ENCODE data around the gene MAPK1.
"Not testable (repeated sequence)": the region's sequence is repeated elsewhere in the genome, so short reads cannot be mapped to it uniquely, and the experiment has no call there.

MAPK1 gene

DNA sequence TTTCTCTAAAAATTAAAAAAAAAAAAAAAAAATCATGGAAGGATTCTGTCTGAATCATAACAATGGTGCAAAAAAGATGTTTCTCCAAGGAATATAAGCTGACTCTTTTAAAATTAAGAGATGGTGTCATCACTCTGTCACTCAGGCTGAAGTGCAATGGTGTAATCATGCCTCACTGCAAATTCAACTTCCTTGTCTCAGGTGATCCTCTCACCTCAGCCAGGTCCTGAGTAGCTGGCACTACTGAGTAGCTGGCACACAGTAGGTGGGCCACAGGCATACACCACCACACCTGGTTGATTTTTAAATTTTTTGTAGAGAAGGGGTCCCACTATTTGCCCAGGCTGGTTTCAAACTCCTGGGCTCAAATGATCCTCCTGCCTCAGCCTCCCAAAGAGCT is 77.1 kb downstream of the MAPK1 start:
- TF ChIP-seq ZFX (IDR thresholded peaks at IDR 0.05): no peak
- TF ChIP-seq, protein P1, sequence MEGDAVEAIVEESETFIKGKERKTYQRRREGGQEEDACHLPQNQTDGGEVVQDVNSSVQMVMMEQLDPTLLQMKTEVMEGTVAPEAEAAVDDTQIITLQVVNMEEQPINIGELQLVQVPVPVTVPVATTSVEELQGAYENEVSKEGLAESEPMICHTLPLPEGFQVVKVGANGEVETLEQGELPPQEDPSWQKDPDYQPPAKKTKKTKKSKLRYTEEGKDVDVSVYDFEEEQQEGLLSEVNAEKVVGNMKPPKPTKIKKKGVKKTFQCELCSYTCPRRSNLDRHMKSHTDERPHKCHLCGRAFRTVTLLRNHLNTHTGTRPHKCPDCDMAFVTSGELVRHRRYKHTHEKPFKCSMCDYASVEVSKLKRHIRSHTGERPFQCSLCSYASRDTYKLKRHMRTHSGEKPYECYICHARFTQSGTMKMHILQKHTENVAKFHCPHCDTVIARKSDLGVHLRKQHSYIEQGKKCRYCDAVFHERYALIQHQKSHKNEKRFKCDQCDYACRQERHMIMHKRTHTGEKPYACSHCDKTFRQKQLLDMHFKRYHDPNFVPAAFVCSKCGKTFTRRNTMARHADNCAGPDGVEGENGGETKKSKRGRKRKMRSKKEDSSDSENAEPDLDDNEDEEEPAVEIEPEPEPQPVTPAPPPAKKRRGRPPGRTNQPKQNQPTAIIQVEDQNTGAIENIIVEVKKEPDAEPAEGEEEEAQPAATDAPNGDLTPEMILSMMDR (conservative IDR thresholded peaks at IDR 0.05): no peak
- no peak overlapping the region for H3K27ac ChIP-seq

- H3K27ac ChIP-seq: not testable (repeated sequence)
Measured at GRCh38 chr22:21787565-21787964, 79.9 kb downstream of the MAPK1 start.

DNA sequence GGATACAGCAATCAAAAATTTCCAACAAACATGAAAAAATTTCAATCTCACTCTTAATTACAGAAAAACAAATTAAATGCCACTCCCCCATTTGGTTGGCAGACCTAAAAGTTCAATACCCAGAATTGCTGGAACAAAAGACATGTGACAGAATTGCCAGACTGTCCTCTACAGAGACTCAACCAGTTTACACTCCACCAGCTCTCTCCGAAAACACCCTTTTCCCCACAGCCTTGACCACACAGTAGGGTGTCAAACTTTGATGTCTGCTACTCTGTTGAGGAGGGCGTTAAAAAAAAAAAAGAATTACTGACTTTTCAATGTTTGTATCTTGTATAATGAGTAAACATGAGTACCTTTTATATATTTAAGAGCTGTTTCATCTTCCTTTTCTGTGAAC is 87.2 kb downstream of the MAPK1 start:
- TF ChIP-seq, protein P1 (conservative IDR thresholded peaks at IDR 0.05): no peak
- no peak for TF ChIP-seq ZFX (IDR thresholded peaks at IDR 0.05)
- H3K27ac ChIP-seq: no peak overlapping the region

GRCh38 chr22:21779444-21779843 is 88.0 kb downstream of the MAPK1 start:
- no peak overlapping the region for H3K27ac ChIP-seq
- no peak for TF ChIP-seq ZFX (IDR thresholded peaks at IDR 0.05)
- TF ChIP-seq, protein P1 (conservative IDR thresholded peaks at IDR 0.05): no peak

DNA sequence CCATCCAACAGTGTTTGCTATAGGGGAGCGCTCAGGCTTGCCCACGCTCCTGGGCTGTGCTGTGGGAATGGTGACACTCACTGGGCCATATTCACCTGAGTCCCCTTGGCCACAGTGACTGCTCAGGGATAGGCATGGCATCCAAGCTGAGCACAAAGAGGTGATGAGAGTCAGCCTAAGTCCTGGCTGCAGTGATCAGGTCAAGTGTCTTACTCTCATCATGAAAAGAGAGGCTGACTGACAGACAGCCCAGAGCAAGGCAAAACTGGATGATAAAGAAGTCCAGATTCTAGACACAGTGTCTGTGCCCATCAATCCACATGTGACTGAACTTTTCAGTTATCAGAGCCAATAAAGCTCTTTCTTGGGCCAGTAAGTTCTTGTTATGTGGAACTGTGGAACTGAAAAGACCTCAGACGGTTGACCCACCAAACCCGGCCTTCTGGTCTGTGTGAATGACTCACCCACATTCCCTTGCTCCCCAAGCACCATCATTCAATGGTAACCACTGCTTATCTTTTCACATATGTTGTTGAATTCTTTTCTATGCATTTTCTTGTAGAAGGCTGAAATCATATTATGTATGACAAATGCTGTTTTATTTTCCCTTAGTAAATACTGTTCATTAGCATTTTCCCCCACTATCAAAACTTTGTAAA is 88.6 kb downstream of the MAPK1 start:
- no peak overlapping the region for H3K27ac ChIP-seq
- TF ChIP-seq ZFX (IDR thresholded peaks at IDR 0.05): no peak
- TF ChIP-seq, protein P1 (conservative IDR thresholded peaks at IDR 0.05): no peak

DNA sequence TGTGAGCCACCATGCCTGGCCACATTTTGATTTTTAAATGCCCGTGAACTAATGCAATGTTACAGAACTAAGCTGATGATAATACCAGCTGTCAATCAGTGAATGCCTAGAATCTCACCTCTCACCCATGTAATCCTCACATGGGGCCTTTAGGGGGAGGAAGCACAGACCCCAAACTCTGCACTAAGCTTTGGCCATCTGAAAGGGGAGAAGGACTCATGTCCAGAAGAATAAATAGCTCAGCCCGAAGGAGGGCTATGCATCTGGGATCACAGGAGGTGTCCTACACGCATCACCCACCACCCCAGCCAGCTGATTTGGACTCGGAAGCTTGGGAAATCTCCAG is 95.8 kb downstream of the MAPK1 start:
- H3K27ac ChIP-seq: no peak overlapping the region
- TF ChIP-seq, protein P1 (conservative IDR thresholded peaks at IDR 0.05): no peak
- no peak for TF ChIP-seq ZFX (IDR thresholded peaks at IDR 0.05)

DNA sequence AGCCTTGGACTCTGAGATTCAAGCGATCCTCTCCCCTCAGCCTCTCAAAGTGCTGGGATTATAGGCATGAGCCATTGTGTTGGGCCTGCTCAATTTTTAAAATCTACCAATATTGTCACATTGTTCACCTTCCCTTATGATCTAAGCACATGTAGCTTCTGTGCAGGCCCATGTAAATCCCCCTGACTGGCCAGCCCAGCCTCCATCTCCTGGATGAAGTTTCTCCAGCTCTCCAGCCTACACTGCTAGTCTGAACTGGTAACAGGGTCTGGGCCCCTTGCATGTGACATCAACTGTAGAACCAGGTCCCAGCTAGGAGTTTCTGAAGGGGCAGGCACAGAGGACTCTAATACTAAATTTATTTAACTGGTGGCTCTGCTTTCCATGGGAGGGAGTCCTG is 99.0 kb downstream of the MAPK1 start:
- H3K27ac ChIP-seq: no peak overlapping the region
- no peak for TF ChIP-seq ZFX (IDR thresholded peaks at IDR 0.05)
- TF ChIP-seq, protein P1 (conservative IDR thresholded peaks at IDR 0.05): no peak
